Amygdala (tissue), 56 donors: ENCODE results near the gene SSX1.
"Not testable (repeated sequence)": the region's sequence is repeated elsewhere in the genome, so short reads cannot be mapped to it uniquely, and the experiment has no call there.

Experiments used
- DNase-seq, 56 donors: peaks; one replicate each; lab custom pipeline; 2025; lab: John Stamatoyannopoulos, UW

The SSX1 gene

GRCh38 chrX:48255062-48255796 lies at the start of gene SSX1:
Gene SSX1, plus strand, starts transcription at chrX:48255392. Its CDS starts 1,850 bp downstream, at chrX:48257242.
- DNase-seq = not testable (repeated sequence)

- not testable (repeated sequence) for DNase-seq
These were observed 40.9 kb upstream of the SSX1 start for GRCh38 chrX:48214341-48214740.

DNA sequence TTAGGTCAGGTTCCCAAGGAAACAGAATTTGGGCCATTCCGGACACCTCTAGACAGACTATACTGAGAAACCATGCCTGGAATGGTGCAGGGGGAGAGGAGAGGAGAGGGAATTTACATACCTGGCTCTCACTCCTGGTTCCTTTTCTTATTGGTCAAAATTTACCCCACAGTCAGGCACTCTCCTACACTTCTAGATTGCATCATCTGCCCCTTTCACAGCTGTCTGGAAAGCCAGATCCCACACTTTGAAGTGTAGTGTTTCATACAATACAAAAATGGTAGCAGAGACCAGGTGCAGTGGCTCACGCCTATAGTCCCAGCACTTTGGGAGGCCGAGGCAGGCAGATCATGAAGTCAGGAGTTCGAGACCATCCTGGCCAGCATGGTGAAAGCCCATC lies 31.0 kb upstream of the SSX1 start:
- DNase-seq = not testable (repeated sequence)

DNA sequence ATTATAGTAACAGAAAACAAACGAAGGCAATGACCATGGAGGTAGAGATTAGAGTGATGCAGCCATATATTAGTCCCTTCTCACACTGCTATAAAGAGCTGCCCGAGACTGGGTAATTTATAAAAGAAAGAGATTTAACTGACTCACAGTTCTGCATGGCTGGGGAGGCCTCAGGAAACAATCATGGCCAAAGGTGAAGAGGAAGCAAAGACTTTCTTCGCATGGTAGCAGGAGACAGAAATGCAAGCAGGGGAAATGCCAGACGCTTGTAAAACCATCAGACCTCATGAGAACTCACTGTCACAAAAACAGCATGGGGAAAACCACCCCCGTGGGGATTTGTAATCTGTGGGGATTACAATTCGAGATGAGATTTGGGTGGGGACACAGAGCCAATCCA lies 2.2 kb upstream of the SSX1 start:
- DNase-seq = not testable (repeated sequence)

DNA sequence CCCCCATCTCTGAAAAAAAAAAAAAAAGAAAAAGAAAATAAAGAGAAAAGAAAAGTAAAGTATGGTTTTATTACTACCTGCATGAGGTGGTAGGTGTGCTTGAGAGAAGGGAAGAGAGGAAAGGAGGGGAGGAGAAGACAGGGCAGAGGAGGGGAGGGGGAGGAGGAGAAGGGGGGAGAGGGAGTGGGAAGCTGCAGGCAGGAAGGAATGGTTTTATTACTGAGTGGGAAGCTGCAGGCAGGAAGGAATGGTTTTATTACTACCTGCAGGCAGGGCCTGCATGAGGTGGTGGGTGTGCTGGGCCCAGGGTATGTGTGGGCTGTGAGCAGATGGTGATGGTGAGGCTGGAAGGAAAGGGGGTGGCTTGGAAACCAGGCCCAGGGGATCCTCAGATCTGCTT lies 19.2 kb downstream of the SSX1 start:
- DNase-seq = not testable (repeated sequence)

- no peak for DNase-seq
These were observed 23.8 kb downstream of the SSX1 start for GRCh38 chrX:48278958-48279357.

GRCh38 chrX:48280729-48281128 lies 25.5 kb downstream of the SSX1 start:
- DNase-seq = not testable (repeated sequence)

DNA sequence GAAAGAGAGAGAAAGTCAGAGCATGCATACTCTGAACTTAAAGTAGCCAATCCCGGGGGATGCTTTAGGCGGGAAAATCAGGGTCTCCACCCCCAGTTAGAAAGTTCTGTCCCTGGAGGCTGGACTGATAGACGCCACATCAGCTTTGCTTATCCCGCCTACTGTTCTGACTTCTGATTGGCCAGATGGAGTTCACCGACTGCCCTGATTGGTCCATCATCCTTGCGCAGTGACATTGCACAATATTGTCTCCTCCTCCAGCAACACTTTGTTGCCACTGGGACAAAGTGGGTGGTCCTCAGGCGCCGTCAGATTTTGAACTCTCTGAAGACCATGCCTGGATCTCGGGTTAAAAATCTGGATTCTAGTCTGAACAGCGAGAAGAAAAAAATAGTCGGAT lies 51.0 kb downstream of the SSX1 start:
- no peak for DNase-seq

GRCh38 chrX:48313996-48314395 lies 58.8 kb downstream of the SSX1 start:
- DNase-seq = not testable (repeated sequence)
